Loucy (cell line): ENCODE measurements around the gene ENTPD6.

Experiments used
- H2AFZ ChIP-seq: fragments of 200-600 bp; sonication (generic); 2 replicates; pipeline ENCODE4 v1.6.0; 2016; ENCODE audit warnings: antibody characterized with exemption, mild to moderate bottlenecking, low read length, moderate library complexity
- H3F3A ChIP-seq: fragments of 200-600 bp; 2 replicates; pipeline ENCODE4 v1.6.0; 2016; ENCODE audit warnings: antibody characterized with exemption, low read depth, mild to moderate bottlenecking
- H3K27me3 ChIP-seq: fragments of 200-600 bp; sonication (generic); 2 replicates; pipeline ENCODE4 v1.6.1; 2014; ENCODE audit warnings: low read length, mild to moderate bottlenecking; ENCODE audit not compliant: insufficient read depth, poor library complexity, severe bottlenecking
- H3K36me3 ChIP-seq: fragments of 200-600 bp; sonication (generic); 2 replicates; pipeline ENCODE4 v1.6.1; 2016; ENCODE audit warnings: low read length; ENCODE audit not compliant: insufficient read depth
- H3K4me1 ChIP-seq: fragments of 200-600 bp; sonication (generic); 2 replicates; pipeline ENCODE4 v1.5.1; 2014; ENCODE audit warnings: low read length, mild to moderate bottlenecking; ENCODE audit not compliant: insufficient read depth, poor library complexity, severe bottlenecking
- H3K4me2 ChIP-seq: fragments of 200-600 bp; sonication (generic); 2 replicates; pipeline ENCODE4 v1.6.0; 2014; ENCODE audit warnings: antibody characterized with exemption, low read length, low read depth, mild to moderate bottlenecking; ENCODE audit not compliant: poor library complexity, severe bottlenecking
- H3K4me3 ChIP-seq: fragments of 200-600 bp; sonication (generic); 2 replicates; pipeline ENCODE4 v1.5.1; 2014; ENCODE audit warnings: low read length, mild to moderate bottlenecking, mixed read lengths; ENCODE audit not compliant: poor library complexity, severe bottlenecking
- H3K79me2 ChIP-seq: fragments of 200-600 bp; sonication (generic); 2 replicates; pipeline ENCODE4 v1.6.1; 2014; ENCODE audit warnings: low read length; ENCODE audit not compliant: insufficient read depth
- H3K9ac ChIP-seq: fragments of 200-600 bp; sonication (generic); 2 replicates; pipeline ENCODE4 v1.6.0; 2014; ENCODE audit warnings: mild to moderate bottlenecking, low read depth, low read length, moderate library complexity; ENCODE audit not compliant: poor library complexity, severe bottlenecking
- H3K9me2 ChIP-seq: fragments of 200-600 bp; sonication (generic); replicated peaks from 2 replicates; pipeline ENCODE4 v1.6.1; 2016; ENCODE audit warnings: low read depth, low read length, mixed read lengths
- H3K9me3 ChIP-seq: fragments of 200-600 bp; sonication (generic); 2 replicates; pipeline ENCODE4 v1.6.1; 2014; ENCODE audit warnings: mild to moderate bottlenecking, antibody characterized with exemption, low read length, low read depth; ENCODE audit not compliant: insufficient read depth
- H4K20me1 ChIP-seq: fragments of 200-600 bp; sonication (generic); 2 replicates; pipeline ENCODE4 v1.6.0; 2014; ENCODE audit warnings: antibody characterized with exemption, low read length, mild to moderate bottlenecking; ENCODE audit not compliant: insufficient read depth, poor library complexity, severe bottlenecking
- EZH2phosphoT487 ChIP-seq: fragments of 200-600 bp; IDR thresholded peaks from 2 replicates; pipeline ENCODE4 v1.6.1; 2018; ENCODE audit warnings: antibody characterized with exemption, mild to moderate bottlenecking, moderate library complexity, borderline replicate concordance
- TF ChIP-seq, protein P1 (sequence below): fragments of 200-600 bp; sonication (generic); conservative IDR thresholded peaks from 2 replicates; pipeline ENCODE4 v1.5.1; 2014; ENCODE audit warnings: mild to moderate bottlenecking, antibody characterized with exemption, low read length

ENTPD6 gene

DNA sequence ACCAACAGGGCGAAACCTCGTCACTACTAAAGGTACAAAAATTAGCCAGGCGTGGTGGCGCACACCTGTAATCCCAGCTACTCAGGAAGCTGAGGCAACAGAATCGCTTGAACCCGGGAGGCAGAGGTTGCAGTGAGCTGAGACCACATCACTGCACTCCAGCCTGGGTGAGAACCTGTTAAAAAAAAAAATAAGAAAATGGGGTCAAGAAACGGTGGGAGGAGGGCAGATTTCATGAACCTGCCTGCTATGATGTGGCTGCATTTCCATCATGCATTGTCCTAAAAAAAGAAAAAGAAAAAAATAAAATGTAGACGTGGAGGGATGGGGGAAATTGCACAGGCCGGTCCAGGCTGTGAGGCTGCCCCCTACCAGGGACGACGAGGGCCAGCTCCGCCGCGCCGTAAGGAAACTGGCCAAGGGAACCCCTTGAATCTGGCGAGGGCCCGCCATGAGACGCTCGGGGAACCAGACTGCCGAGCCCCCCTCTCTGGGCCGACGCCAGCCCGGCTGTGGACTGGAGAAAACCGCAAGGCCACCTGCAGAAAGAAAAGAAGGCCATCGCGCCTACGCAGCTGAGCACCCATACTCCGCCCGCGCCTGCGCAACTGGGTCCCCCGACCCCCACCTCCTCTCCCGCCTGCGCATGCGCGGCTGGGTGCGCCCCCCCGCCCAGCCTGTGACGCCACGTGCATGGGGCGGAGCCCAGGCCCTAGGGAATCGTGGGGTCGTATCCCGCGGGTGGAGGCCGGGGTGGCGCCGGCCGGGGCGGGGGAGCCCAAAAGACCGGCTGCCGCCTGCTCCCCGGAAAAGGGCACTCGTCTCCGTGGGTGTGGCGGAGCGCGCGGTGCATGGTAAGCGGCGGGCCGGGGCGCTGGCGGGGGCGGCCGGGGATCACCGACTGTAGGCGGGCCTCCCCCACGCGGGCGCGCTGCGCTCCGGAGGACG is at the start of gene ENTPD6:
ENTPD6 (plus strand) TSS at position 699 of the 948 bp plus-strand sequence. CDS start 10,825 bp downstream, outside the sequence.
- TF ChIP-seq EZH2phosphoT487 = no peak
- TF ChIP-seq, protein P1, sequence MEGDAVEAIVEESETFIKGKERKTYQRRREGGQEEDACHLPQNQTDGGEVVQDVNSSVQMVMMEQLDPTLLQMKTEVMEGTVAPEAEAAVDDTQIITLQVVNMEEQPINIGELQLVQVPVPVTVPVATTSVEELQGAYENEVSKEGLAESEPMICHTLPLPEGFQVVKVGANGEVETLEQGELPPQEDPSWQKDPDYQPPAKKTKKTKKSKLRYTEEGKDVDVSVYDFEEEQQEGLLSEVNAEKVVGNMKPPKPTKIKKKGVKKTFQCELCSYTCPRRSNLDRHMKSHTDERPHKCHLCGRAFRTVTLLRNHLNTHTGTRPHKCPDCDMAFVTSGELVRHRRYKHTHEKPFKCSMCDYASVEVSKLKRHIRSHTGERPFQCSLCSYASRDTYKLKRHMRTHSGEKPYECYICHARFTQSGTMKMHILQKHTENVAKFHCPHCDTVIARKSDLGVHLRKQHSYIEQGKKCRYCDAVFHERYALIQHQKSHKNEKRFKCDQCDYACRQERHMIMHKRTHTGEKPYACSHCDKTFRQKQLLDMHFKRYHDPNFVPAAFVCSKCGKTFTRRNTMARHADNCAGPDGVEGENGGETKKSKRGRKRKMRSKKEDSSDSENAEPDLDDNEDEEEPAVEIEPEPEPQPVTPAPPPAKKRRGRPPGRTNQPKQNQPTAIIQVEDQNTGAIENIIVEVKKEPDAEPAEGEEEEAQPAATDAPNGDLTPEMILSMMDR = peak; percentile 31
- H2AFZ ChIP-seq = peak within 1 kb of the TSS; percentile 100

DNA sequence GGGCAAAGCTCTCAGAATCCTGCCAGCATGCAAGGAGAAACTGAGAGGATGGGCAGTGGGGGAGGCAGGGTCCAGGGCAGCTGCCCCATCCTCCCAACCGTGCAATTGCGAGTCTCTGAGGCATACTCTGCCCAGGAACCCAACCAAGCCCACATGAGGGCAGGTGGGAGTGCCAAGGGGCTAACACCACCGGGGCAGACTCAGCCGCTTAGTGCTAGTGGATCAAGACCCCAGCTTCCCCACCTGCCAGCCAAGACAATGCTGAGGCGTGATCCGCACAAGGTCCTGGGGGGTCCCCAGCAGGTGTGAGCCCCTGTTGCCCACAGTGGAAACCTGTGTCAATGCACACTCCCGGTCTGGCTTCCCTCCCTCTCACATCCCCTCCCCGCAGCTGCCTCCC is 48.5 kb upstream of the ENTPD6 start:
- Histone ChIP-seq H3K4me2 (no peak overlapping the region), H3K27me3 (no peaks in the 10 kb centered on the region), H3K4me1 (no peaks in the 10 kb centered on the region), H3K79me2 (no peaks in the 10 kb centered on the region), H3K36me3 (no peaks in the 10 kb centered on the region), H3K4me3 (no peak overlapping the region), H3F3A (no peaks in the 10 kb centered on the region), H3K9me2 (no peaks in the 10 kb centered on the region), H2AFZ (no peak overlapping the region), H3K9me3 (no peaks in the 10 kb centered on the region), H3K9ac (no peak overlapping the region), H4K20me1 (no peaks in the 10 kb centered on the region)
- no peak for TF ChIP-seq EZH2phosphoT487
- TF ChIP-seq, protein P1 = no peak

More for the DNA sequence above, at the start of gene ENTPD6:
- no peaks in the 10 kb centered on the region for H3K36me3 ChIP-seq
- H3F3A ChIP-seq = no peaks in the 10 kb centered on the region
- H3K9me2 ChIP-seq = no peaks in the 10 kb centered on the region
- peak within 1 kb of the TSS; percentile 90 for H3K9ac ChIP-seq
- H3K79me2 ChIP-seq = peaks cover 33% of the 10 kb centered on the region
- H4K20me1 ChIP-seq = no peaks in the 10 kb centered on the region
- no peaks in the 10 kb centered on the region for H3K9me3 ChIP-seq
- peak within 1 kb of the TSS; percentile 93 for H3K4me2 ChIP-seq
- H3K27me3 ChIP-seq = no peaks in the 10 kb centered on the region
- peaks cover 43% of the 10 kb centered on the region for H3K4me1 ChIP-seq
- peak within 1 kb of the TSS; percentile 88 for H3K4me3 ChIP-seq

DNA sequence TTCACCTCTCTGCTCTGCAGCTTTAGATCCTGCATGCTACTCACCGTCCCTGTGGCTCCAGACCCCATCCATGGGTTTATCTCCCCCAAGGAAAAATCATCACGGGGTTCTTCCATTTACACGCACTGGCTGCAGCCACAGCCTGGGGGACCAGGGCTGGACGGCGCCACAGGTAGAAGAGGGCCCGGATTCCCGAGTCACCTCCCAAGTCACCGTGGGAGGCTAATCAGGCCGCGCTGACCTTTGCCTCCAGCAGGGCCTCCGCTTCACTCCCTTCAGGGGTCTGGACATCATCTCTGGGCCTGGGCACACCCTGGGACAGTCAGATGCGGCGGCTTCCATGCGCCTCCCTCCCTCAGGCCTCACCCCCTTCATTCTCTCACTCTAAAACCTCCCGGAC is 47.8 kb upstream of the ENTPD6 start:
- H3K4me2 ChIP-seq = no peak overlapping the region
- TF ChIP-seq, protein P1 = no peak
- no peaks in the 10 kb centered on the region for H3K36me3 ChIP-seq
- no peaks in the 10 kb centered on the region for H3K9me3 ChIP-seq
- H3K4me1 ChIP-seq = no peaks in the 10 kb centered on the region
- no peak overlapping the region for H2AFZ ChIP-seq
- H3F3A ChIP-seq = no peaks in the 10 kb centered on the region
- no peaks in the 10 kb centered on the region for H3K9me2 ChIP-seq
- no peaks in the 10 kb centered on the region for H3K27me3 ChIP-seq
- H4K20me1 ChIP-seq = no peaks in the 10 kb centered on the region
- H3K79me2 ChIP-seq = no peaks in the 10 kb centered on the region
- H3K9ac ChIP-seq = no peak overlapping the region
- no peak overlapping the region for H3K4me3 ChIP-seq
